ENCODE data around the gene TMTC2.

Gene TMTC2

GRCh38 chr12:83106873-83107272, 420.2 kb downstream of the TMTC2 start (continued):
- TF ChIP-seq REST (tag by site-specific recombination; IDR thresholded peaks at IDR 0.05) (no peak), TCF7L2 (IDR thresholded peaks at IDR 0.05; ENCODE audit: borderline replicate concordance, low read depth, low read length) (no peak), ZNF561 (tag by site-specific recombination; IDR thresholded peaks at IDR 0.05; ENCODE audit: borderline replicate concordance) (no peak), OVOL3 (tag by site-specific recombination; IDR thresholded peaks at IDR 0.05) (no peak)

GRCh38 chr12:83110424-83110823, 423.7 kb downstream of the TMTC2 start:
- Histone ChIP-seq H3K36me3 (ENCODE audit: control insufficient read depth in 2 of 2, insufficient read depth in 1 of 2, low read length in 2 of 2) (no peaks in the 10 kb centered on the region), H3K27ac (ENCODE audit: extremely low read depth, low read depth, low read length) (no peak overlapping the region), H3K4me3 (ENCODE audit: low read depth, low read length) (no peak overlapping the region), H3K4me1 (ENCODE audit: control insufficient read depth, insufficient read depth, low read length) (0 out of 2 replicates have a peak, but pooled peaks cover 3% of the 10 kb centered on the region), H3K9me3 (ENCODE audit: control insufficient read depth, insufficient read depth, low read depth, low read length) (no peaks in the 10 kb centered on the region)
- ChIA-PET CTCF (no interaction called here), POLR2A (no interaction called here)
- TF ChIP-seq ZNF555 (tag by site-specific recombination; conservative IDR thresholded peaks at IDR 0.05), result no peak
- TF ChIP-seq ELK4 (IDR thresholded peaks at IDR 0.05; ENCODE audit: borderline replicate concordance, low read depth, low read length), result no peak
- TF ChIP-seq ZNF624 (tag by site-specific recombination; IDR thresholded peaks at IDR 0.05), result no peak
- TF ChIP-seq ZNF335 (tag by site-specific recombination; conservative IDR thresholded peaks at IDR 0.05), result no peak
- TF ChIP-seq ZNF704 (tag by site-specific recombination; IDR thresholded peaks at IDR 0.05), result no peak
- TF ChIP-seq ZNF791 (tag by site-specific recombination; IDR thresholded peaks at IDR 0.05), result no peak
- TF ChIP-seq BCL11B (tag by site-specific recombination; IDR thresholded peaks at IDR 0.05; ENCODE audit: low read depth), result no peak
- no peak for TF ChIP-seq ZNF623 (tag by site-specific recombination; IDR thresholded peaks at IDR 0.05)
- no peak for TF ChIP-seq GFI1B (tag by site-specific recombination; IDR thresholded peaks at IDR 0.05)
- TF ChIP-seq ZNF2 (tag by site-specific recombination; IDR thresholded peaks at IDR 0.05), result no peak
- TF ChIP-seq ZNF155 (tag by site-specific recombination; IDR thresholded peaks at IDR 0.05), result no peak
- no peak for TF ChIP-seq TSHZ1 (tag by site-specific recombination; IDR thresholded peaks at IDR 0.05; ENCODE audit: borderline replicate concordance)
- no peak for TF ChIP-seq ZBTB10 (tag by site-specific recombination; IDR thresholded peaks at IDR 0.05)
- TF ChIP-seq ZNF350 (tag by site-specific recombination; IDR thresholded peaks at IDR 0.05), result no peak
- no peak for TF ChIP-seq OSR2 (tag by site-specific recombination; IDR thresholded peaks at IDR 0.05)
- TF ChIP-seq ZNF776 (tag by site-specific recombination; IDR thresholded peaks at IDR 0.05; ENCODE audit: borderline replicate concordance), result no peak
- TF ChIP-seq GLI2 (tag by site-specific recombination; IDR thresholded peaks at IDR 0.05; ENCODE audit: borderline replicate concordance, low read depth), result no peak
